ENCODE results near the gene CD6.

DNA sequence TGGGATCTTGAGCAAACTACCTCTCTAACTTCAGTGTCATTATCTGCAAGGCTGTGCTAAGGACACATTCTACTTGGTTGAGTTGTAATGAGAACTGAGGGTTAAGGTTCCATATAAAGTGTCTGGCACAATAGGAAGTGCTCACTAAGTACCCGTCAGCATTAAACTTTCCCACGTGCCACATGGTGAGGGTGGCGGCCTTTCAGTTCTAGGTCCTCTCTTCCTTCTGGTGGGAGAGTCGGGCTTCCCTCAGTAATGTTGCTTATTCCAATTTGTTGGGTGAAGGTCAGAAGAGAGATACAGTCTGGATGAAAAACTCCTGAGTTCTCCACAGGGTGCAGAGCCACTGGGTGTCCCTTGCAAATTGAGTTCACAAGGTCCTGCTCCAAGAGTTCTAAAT is 4.6 kb upstream of the CD6 start:
- TF ChIP-seq, protein P1, sequence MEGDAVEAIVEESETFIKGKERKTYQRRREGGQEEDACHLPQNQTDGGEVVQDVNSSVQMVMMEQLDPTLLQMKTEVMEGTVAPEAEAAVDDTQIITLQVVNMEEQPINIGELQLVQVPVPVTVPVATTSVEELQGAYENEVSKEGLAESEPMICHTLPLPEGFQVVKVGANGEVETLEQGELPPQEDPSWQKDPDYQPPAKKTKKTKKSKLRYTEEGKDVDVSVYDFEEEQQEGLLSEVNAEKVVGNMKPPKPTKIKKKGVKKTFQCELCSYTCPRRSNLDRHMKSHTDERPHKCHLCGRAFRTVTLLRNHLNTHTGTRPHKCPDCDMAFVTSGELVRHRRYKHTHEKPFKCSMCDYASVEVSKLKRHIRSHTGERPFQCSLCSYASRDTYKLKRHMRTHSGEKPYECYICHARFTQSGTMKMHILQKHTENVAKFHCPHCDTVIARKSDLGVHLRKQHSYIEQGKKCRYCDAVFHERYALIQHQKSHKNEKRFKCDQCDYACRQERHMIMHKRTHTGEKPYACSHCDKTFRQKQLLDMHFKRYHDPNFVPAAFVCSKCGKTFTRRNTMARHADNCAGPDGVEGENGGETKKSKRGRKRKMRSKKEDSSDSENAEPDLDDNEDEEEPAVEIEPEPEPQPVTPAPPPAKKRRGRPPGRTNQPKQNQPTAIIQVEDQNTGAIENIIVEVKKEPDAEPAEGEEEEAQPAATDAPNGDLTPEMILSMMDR (IDR thresholded peaks at IDR 0.05; ENCODE audit: insufficient read depth, low read length): no peak
- TF ChIP-seq REST (IDR thresholded peaks at IDR 0.05; ENCODE audit: insufficient replicate concordance, low read depth): no peak

Data from HL-60 (cell line).